HEK293 (cell line): ENCODE measurements around the gene TNFAIP8.

Experiments
- CTCF ChIA-PET: fragments of 350-600 bp; formaldehyde crosslinking; extraction: SDS; loops from one replicate; lab custom pipeline; 2021; ENCODE audit warnings: antibody characterized with exemption; lab: Yijun Ruan, JAX
- POLR2A ChIA-PET: fragments of 300-600 bp; formaldehyde crosslinking; extraction: SDS; loops from one replicate; lab custom pipeline; 2020; ENCODE audit warnings: antibody characterized with exemption, inconsistent platforms; lab: Yijun Ruan, JAX
- H3K27ac ChIP-seq: fragments of 200-500 bp; sonication (Bioruptor generic); 2 replicates; pipeline ENCODE4 v1.5.1; 2014; ENCODE audit warnings: low read depth, low read length, control low read depth, inconsistent platforms; ENCODE audit errors: extremely low read depth
- H3K36me3 ChIP-seq, 2 experiments: fragments of 200-500 bp in 1 of 2; sonication (Bioruptor generic) in 1 of 2; 1 replicate in 1 of 2; 2 replicates in 1 of 2; pipeline ENCODE4 v1.5.1; 2014 to 2017; ENCODE audit warnings: inconsistent platforms in 2 of 2, low read length in 2 of 2; ENCODE audit not compliant: control insufficient read depth in 2 of 2, insufficient read depth in 1 of 2
- H3K4me1 ChIP-seq: fragments of 200-500 bp; sonication (Bioruptor generic); 2 replicates; pipeline ENCODE4 v1.5.1; 2014; ENCODE audit warnings: mild to moderate bottlenecking, low read length, inconsistent platforms; ENCODE audit not compliant: control insufficient read depth, insufficient read depth
- H3K4me3 ChIP-seq: 2 replicates; pipeline ENCODE4 v1.5.1; 2011; ENCODE audit warnings: low read depth, mild to moderate bottlenecking, control low read depth, low read length, moderate library complexity
- H3K9me3 ChIP-seq: fragments of 200-500 bp; sonication (Bioruptor generic); 2 replicates; pipeline ENCODE4 v1.5.1; 2014; ENCODE audit warnings: low read depth, low read length, inconsistent platforms; ENCODE audit not compliant: control insufficient read depth, insufficient read depth
- IKZF3 ChIP-seq: fragments of 450-650 bp; IDR thresholded peaks from 2 replicates; pipeline ENCODE4 v1.5.0; 2018; ENCODE audit warnings: missing biosample characterization, mild to moderate bottlenecking, missing genetic modification characterization, moderate library complexity
- KLF16 ChIP-seq: fragments of 450-650 bp; formaldehyde crosslinking; IDR thresholded peaks from 2 replicates; pipeline ENCODE4 v1.5.1; 2017; ENCODE audit warnings: missing biosample characterization, missing genetic modification characterization
- KLF8 ChIP-seq: fragments of 450-650 bp; formaldehyde crosslinking; IDR thresholded peaks from 2 replicates; pipeline ENCODE4 v1.5.1; 2016; ENCODE audit warnings: missing biosample characterization, missing genetic modification characterization
- MEIS1 ChIP-seq: sonication (generic); formaldehyde crosslinking; IDR thresholded peaks from 2 replicates; pipeline ENCODE4 v1.8.1; 2022; ENCODE audit warnings: missing genetic modification reagents, mild to moderate bottlenecking, borderline replicate concordance
- PRDM1 ChIP-seq: fragments of 450-650 bp; formaldehyde crosslinking; IDR thresholded peaks from 2 replicates; pipeline ENCODE4; 2016; ENCODE audit warnings: missing biosample characterization, missing genetic modification characterization
- PRDM4 ChIP-seq: fragments of 450-650 bp; formaldehyde crosslinking; IDR thresholded peaks from 2 replicates; pipeline ENCODE4 v1.5.1; 2017; ENCODE audit warnings: missing biosample characterization, missing genetic modification characterization
- SCRT1 ChIP-seq: fragments of 450-650 bp; formaldehyde crosslinking; IDR thresholded peaks from 2 replicates; pipeline ENCODE4 v1.5.1; 2016; ENCODE audit warnings: missing biosample characterization, missing genetic modification characterization, borderline replicate concordance
- SCRT2 ChIP-seq: fragments of 450-650 bp; formaldehyde crosslinking; IDR thresholded peaks from 2 replicates; pipeline ENCODE4 v1.5.1; 2016; ENCODE audit warnings: missing biosample characterization, missing genetic modification characterization
- SP3 ChIP-seq: fragments of 450-650 bp; formaldehyde crosslinking; IDR thresholded peaks from 2 replicates; pipeline ENCODE4 v1.5.1; 2016; ENCODE audit warnings: missing biosample characterization, missing genetic modification characterization
- ZBTB10 ChIP-seq: fragments of 450-650 bp; formaldehyde crosslinking; IDR thresholded peaks from 2 replicates; pipeline ENCODE4 v1.5.1; 2016; ENCODE audit warnings: missing biosample characterization, missing genetic modification characterization
- ZBTB44 ChIP-seq: fragments of 450-650 bp; IDR thresholded peaks from 2 replicates; pipeline ENCODE4 v1.5.1; 2018; ENCODE audit warnings: missing biosample characterization, mild to moderate bottlenecking, missing genetic modification characterization
- ZBTB8A ChIP-seq: fragments of 450-650 bp; formaldehyde crosslinking; IDR thresholded peaks from 2 replicates; pipeline ENCODE4 v1.5.1; 2016; ENCODE audit warnings: missing biosample characterization, missing genetic modification characterization
- ZFHX2 ChIP-seq: fragments of 450-650 bp; formaldehyde crosslinking; conservative IDR thresholded peaks from 2 replicates; pipeline ENCODE4 v1.5.1; 2016; ENCODE audit warnings: missing biosample characterization, missing genetic modification characterization
- ZFP37 ChIP-seq: fragments of 450-650 bp; formaldehyde crosslinking; IDR thresholded peaks from 2 replicates; pipeline ENCODE4 v1.5.1; 2016; ENCODE audit warnings: missing biosample characterization, missing genetic modification characterization
- ZNF114 ChIP-seq: fragments of 450-650 bp; formaldehyde crosslinking; IDR thresholded peaks from 2 replicates; pipeline ENCODE4 v1.5.0; 2017; ENCODE audit warnings: missing biosample characterization, missing genetic modification characterization
- ZNF16 ChIP-seq: fragments of 450-650 bp; formaldehyde crosslinking; IDR thresholded peaks from 2 replicates; pipeline ENCODE4 v1.5.1; 2016; ENCODE audit warnings: low read depth, missing biosample characterization, missing genetic modification characterization
- ZNF223 ChIP-seq: fragments of 450-650 bp; formaldehyde crosslinking; IDR thresholded peaks from 2 replicates; pipeline ENCODE4 v1.5.1; 2016; ENCODE audit warnings: missing biosample characterization, missing genetic modification characterization
- ZNF24 ChIP-seq: fragments of 450-650 bp; formaldehyde crosslinking; IDR thresholded peaks from 2 replicates; pipeline ENCODE4 v1.5.1; 2016; ENCODE audit warnings: missing biosample characterization, missing genetic modification characterization
- ZNF362 ChIP-seq: fragments of 450-650 bp; formaldehyde crosslinking; IDR thresholded peaks from 2 replicates; pipeline ENCODE4 v1.5.1; 2016; ENCODE audit warnings: missing biosample characterization, missing genetic modification characterization
- ZNF37A ChIP-seq: fragments of 450-650 bp; IDR thresholded peaks from 2 replicates; pipeline ENCODE4 v1.5.1; 2018; ENCODE audit warnings: missing biosample characterization, missing genetic modification characterization
- ZNF48 ChIP-seq: fragments of 450-650 bp; formaldehyde crosslinking; IDR thresholded peaks from 2 replicates; pipeline ENCODE4 v1.5.1; 2016; ENCODE audit warnings: missing biosample characterization, missing genetic modification characterization
- ZNF513 ChIP-seq: fragments of 450-650 bp; IDR thresholded peaks from 2 replicates; pipeline ENCODE4 v1.5.1; 2018; ENCODE audit warnings: missing biosample characterization, missing genetic modification characterization
- ZNF544 ChIP-seq: fragments of 450-650 bp; formaldehyde crosslinking; IDR thresholded peaks from 2 replicates; pipeline ENCODE4 v1.5.0; 2017; ENCODE audit warnings: missing biosample characterization, missing genetic modification characterization
- ZNF791 ChIP-seq: fragments of 450-650 bp; formaldehyde crosslinking; IDR thresholded peaks from 2 replicates; pipeline ENCODE4 v1.5.1; 2016; ENCODE audit warnings: missing biosample characterization, missing genetic modification characterization

TNFAIP8 gene

GRCh38 chr5:119402555-119402954 is 46.7 kb downstream of the TNFAIP8 start:
- ChIA-PET POLR2A (no interaction called here), CTCF (interaction anchor here (0.7 kb wide), 1 partner anchor 611 kb away, joined by 3 read pairs; no protein-coding TSS in a partner anchor)
- no peak for TF ChIP-seq SCRT2
- no peak for TF ChIP-seq MEIS1 (CRISPR knock-in tag)
- no peak for TF ChIP-seq ZNF791
- H3K36me3 ChIP-seq: no peaks in the 10 kb centered on the region
- no peak overlapping the region for H3K4me3 ChIP-seq
- H3K27ac ChIP-seq: no peak overlapping the region
- peaks cover 6% of the 10 kb centered on the region; the same call in 1 of the 2 replicates for H3K4me1 ChIP-seq
- H3K9me3 ChIP-seq: no peaks in the 10 kb centered on the region

GRCh38 chr5:119404033-119404432 is 48.2 kb downstream of the TNFAIP8 start:
- no peaks in the 10 kb centered on the region for H3K36me3 ChIP-seq
- H3K4me1 ChIP-seq: peaks cover 6% of the 10 kb centered on the region; the same call in 1 of the 2 replicates
- no peak overlapping the region for H3K4me3 ChIP-seq
- no peak for TF ChIP-seq ZFP37 (tag by site-specific recombination)
- no peak for TF ChIP-seq ZNF223 (tag by site-specific recombination)
- TF ChIP-seq ZNF513: peak; percentile 60
- H3K27ac ChIP-seq: no peak overlapping the region
- H3K9me3 ChIP-seq: no peaks in the 10 kb centered on the region
- POLR2A ChIA-PET: no interaction called here
- CTCF ChIA-PET: interaction anchor here (0.8 kb wide), 1 partner anchor 418 kb away, joined by 4 read pairs; no protein-coding TSS in a partner anchor

GRCh38 chr5:119405419-119405818 is 49.6 kb downstream of the TNFAIP8 start:
- Histone ChIP-seq H3K27ac (no peak overlapping the region), H3K9me3 (no peaks in the 10 kb centered on the region), H3K4me1 (peaks cover 5% of the 10 kb centered on the region; the same call in 1 of the 2 replicates), H3K36me3 (no peaks in the 10 kb centered on the region), H3K4me3 (no peak overlapping the region)
- TF ChIP-seq ZNF362 (tag by site-specific recombination) (no peak), KLF8 (tag by site-specific recombination) (no peak), KLF16 (tag by site-specific recombination) (no peak), ZNF114 (tag by site-specific recombination) (no peak), ZNF24 (tag by site-specific recombination) (no peak), ZNF544 (tag by site-specific recombination) (no peak), ZNF48 (no peak), PRDM1 (tag by site-specific recombination) (no peak), ZBTB8A (no peak), ZBTB44 (tag by site-specific recombination) (no peak), SP3 (tag by site-specific recombination) (no peak), ZBTB10 (tag by site-specific recombination) (no peak), ZFHX2 (tag by site-specific recombination) (no peak), IKZF3 (tag by site-specific recombination) (no peak), SCRT1 (tag by site-specific recombination) (no peak), ZNF37A (tag by site-specific recombination) (no peak), ZNF16 (tag by site-specific recombination) (no peak), PRDM4 (no peak)
- ChIA-PET POLR2A (interaction anchor here (0.6 kb wide), 1 partner anchor 81 kb away, joined by 3 read pairs; no protein-coding TSS in a partner anchor), CTCF (interaction anchor here (1.0 kb wide), 1 partner anchor 417 kb away, joined by 3 read pairs; the partner anchor contains the start of gene DTWD2)
